HL-60/S4 treated with retinoic acid at 250 ng/mL for 4 days and 3 days (cell line): Measurements from ENCODE around the gene UNC45A.

ENCODE experiments used
- in situ Hi-C: fragments of 300-500 bp; cut with MboI; formaldehyde crosslinking; loops from 2 replicates; pipeline ENCODE4 v1.7.0; 2022; ENCODE audit warnings: low sequenced_read_pairs

The UNC45A gene

DNA sequence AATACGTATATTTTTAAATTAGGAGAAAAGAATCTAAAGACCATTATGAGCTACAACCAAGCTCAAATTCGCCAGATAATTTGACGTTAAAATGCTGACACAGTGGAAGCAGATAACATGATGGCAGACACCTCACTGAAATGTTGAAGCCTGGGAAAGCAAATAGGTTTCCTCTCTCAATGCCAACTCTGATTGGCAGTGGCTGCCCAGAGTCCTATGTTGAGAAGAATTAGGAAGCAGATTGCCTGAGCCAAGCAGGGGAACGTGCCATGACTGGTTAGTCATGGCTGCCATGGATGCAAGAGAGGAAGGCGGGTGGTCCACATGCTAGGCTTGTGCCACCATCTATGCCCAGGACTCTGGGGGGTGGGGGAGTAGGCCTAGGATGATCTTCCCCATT, 3.2 kb downstream of the UNC45A start:
- in situ Hi-C loops = no loop called here

DNA sequence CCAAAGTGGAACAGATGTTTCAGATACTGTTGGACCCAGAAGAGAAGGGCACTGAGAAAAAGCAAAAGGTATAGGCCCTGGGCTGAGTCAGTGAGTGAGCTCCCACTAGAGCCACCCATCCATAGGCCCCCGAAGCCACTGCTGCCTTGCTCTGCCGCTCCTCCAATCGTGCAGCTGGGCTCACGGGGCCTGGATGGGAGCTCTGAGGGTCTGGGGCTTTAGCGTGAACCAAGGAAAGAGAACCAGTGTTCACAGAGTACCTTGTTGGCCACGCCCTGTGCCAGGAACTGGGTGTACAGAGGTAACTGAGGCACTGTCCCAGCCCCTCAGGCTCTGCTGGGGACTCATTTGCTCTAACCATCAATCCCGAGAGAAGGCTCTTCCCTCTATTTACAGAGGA, 4.7 kb downstream of the UNC45A start:
- in situ Hi-C loops = no loop called here

DNA sequence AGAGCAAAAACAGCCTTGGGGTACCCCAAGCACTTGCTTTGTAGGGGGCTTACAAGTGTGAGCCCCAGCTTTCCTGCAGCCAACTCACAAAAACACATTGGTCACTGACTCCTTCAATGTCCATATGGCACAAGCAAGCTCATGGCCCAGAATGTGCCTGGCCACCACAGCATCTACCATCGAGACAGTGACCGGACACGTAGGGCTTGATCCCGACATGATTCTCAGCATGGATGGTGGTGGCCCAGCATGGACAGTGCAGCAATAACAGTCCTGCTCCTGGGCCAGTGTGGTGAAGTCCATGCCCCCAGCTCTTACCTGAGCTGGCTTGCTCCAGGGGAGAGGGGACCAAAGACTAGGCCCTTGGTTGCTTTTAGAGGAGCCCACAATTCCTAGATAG, 6.0 kb downstream of the UNC45A start:
- in situ Hi-C loops = no loop called here

DNA sequence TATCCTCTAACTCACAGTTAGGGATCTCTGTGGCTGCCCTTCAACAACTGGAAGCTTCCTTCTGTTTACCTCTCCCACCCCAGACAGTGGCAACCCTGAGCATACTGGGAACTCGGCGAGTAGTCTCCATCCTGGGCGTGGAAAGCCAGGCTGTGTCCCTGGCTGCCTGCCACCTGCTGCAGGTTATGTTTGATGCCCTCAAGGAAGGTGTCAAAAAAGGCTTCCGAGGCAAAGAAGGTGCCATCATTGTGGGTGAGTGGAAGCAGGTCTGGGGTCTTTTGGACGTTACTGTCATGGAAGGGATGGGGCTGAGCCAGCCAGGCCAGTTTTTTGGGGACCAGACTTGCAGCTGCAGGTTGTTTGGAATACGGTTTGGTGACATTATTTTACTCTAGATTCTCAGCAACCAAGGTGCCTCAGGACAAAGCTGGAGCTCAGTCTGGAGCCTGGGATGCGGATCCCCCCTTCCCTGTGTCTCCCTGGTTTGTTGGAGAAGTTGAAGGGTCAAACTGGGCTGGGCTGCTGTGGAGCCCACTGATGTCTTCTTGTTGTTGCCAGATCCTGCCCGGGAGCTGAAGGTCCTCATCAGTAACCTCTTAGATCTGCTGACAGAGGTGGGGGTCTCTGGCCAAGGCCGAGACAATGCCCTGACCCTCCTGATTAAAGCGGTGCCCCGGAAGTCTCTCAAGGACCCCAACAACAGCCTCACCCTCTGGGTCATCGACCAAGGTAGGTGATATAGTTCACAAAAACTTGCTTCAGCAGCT, 7.5 kb downstream of the UNC45A start:
- in situ Hi-C loops = no loop called here

DNA sequence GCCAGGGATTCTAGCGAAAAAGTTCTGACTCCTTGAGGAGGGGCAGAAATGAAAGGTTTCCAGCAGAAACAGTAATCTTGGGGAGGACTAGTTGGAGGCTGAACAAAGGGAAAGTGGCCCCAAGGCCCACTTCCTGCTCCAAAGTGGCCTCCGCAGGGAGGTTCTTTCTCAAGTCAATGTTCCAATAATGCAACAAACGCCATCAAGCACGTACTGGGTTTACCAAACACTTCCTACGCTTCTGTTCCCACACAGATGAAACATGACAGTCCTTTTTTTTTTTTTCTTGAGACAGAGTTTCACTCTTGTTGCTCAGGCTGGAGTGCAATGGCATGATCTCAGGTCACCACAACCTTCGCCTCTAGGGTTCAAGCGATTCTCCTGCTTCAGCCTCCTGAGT, 10.0 kb downstream of the UNC45A start:
- in situ Hi-C loops = no loop called here

DNA sequence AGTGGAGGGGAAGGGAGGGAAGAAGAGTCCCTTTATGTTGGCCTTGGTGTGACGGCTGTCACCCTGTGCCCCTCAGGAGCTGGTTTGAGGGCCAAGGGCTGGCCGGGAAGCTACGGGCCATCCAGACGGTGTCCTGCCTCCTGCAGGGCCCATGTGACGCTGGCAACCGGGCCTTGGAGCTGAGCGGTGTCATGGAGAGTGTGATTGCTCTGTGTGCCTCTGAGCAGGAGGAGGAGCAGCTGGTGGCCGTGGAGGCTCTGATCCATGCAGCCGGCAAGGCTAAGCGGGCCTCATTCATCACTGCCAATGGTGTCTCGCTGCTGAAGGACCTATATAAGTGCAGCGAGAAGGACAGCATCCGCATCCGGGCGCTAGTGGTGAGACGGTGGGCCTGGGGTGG, 11.5 kb downstream of the UNC45A start:
- in situ Hi-C loops = no loop called here

DNA sequence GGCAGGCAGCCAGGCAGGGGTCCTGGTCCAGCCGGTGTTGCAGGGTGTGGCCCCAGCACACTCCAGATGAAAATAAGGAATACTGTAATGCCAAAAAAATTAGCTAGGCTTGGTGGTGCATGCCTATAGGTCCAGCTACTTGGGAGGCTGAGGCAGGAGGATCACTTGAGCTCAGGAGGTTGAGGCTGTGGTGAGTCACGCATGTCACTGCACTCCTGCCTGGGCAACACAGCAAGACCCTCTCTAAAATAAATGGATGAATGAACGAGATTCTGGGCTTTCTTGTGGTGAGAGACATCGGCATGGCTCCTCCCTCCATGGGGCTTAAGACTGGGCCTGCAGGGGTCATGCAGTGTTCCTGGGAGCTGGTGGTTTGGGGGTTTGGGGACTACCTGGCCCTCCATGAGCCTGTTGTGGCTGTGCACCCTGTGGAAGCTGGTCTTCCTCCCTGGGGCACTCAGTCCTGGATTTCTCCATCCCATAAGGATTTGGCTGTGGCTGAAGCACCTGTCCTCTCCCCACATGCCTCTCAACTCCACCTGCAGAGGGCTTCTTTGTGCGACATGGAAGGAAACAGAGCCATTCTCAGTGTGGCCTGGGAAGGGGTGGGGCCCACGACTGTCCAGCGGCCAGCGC, 12.0 kb downstream of the UNC45A start:
- in situ Hi-C loops = no loop called here

DNA sequence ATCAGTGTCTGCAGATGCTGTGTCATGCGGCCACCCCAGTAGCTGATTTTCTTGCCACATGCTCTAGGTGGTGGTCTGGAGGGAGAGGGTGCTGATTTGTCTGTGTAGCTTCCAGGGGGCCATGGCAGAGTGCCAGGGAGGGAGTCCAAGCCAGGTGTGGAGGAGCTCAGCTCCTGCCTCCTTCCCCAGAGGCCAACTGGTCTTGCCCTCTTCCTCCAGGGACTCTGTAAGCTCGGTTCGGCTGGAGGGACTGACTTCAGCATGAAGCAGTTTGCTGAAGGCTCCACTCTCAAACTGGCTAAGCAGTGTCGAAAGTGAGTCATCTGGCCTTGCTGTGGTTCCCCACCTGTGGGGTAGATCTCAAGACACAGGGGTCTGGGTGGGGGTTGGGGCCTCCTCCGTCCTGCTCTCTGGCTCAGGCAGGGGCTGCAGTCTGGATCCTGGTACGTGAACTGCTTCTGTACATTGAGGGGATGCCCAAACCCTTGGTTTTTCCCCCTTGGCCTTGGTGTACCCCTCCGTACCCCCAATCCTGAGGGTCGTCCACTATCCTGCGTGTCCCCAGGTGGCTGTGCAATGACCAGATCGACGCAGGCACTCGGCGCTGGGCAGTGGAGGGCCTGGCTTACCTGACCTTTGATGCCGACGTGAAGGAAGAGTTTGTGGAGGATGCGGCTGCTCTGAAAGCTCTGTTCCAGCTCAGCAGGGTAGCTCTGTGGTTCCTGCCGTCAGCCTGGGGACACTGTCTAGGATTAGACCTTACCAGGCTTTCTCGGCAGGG, 12.7 kb downstream of the UNC45A start:
- in situ Hi-C loops = no loop called here

DNA sequence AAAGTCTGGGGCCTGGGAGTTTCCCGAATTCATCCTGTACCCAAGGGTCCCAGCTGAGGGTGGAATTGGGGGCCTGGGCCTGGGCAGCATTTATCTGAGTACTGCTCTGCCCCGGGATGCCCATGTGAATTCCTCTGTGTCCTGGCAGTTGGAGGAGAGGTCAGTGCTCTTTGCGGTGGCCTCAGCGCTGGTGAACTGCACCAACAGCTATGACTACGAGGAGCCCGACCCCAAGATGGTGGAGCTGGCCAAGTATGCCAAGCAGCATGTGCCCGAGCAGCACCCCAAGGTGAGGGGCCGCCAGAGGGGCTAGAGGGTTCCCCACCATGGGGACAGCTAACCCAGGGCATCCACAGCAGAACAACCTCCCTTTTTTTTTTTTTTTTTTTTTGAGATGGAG, 13.4 kb downstream of the UNC45A start:
- in situ Hi-C loops = no loop called here

DNA sequence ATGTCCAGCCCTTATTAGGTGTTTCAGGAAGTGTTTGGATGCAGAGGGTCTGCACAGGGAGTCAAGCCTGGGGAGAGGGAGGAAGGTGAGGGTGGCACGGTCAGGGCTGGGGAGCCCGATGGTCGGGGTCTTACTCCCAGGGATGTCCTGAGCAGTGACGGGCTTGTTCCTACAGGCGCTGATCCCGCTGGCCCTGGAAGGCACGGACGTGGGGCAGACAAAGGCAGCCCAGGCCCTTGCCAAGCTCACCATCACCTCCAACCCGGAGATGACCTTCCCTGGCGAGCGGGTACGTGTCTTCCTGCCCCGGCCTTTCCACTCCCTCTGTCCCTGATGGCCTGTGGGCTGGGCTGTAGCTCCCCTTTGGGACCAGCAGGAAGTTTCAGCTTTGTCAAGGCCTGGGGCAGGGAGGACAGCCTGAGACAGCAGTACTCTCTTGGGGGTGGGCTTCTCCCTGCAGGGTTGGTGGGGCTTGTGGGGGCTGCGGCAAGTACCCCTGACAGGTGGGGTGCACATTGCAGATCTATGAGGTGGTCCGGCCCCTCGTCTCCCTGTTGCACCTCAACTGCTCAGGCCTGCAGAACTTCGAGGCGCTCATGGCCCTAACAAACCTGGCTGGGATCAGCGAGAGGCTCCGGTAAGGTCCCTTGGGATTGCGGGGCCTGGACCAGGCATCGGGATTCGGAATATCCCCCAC, 15.0 kb downstream of the UNC45A start:
- in situ Hi-C loops = loop anchor here (25.0 kb wide), 1 partner anchor 312 kb away; no protein-coding TSS in a partner anchor

DNA sequence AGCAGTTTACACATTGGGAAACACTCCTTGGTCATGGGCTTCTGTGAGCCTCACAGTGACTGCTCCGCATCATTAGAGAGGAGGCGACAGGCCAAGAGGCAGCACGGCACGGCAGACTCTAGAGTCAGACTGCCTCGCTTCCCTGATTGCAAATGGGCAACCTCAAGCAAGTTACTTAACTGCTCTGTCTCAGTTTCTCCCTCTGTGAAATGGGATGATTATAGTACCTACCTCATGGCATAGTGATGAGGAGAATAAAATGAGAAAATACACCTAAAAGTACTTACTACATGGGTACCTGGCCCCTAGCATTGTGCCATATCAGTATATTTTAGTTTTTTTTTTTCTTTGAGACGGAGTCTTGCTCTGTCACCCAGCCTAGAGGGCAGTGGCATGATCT, 15.6 kb downstream of the UNC45A start:
- in situ Hi-C loops = loop anchor here (25.0 kb wide), 1 partner anchor 312 kb away; no protein-coding TSS in a partner anchor

DNA sequence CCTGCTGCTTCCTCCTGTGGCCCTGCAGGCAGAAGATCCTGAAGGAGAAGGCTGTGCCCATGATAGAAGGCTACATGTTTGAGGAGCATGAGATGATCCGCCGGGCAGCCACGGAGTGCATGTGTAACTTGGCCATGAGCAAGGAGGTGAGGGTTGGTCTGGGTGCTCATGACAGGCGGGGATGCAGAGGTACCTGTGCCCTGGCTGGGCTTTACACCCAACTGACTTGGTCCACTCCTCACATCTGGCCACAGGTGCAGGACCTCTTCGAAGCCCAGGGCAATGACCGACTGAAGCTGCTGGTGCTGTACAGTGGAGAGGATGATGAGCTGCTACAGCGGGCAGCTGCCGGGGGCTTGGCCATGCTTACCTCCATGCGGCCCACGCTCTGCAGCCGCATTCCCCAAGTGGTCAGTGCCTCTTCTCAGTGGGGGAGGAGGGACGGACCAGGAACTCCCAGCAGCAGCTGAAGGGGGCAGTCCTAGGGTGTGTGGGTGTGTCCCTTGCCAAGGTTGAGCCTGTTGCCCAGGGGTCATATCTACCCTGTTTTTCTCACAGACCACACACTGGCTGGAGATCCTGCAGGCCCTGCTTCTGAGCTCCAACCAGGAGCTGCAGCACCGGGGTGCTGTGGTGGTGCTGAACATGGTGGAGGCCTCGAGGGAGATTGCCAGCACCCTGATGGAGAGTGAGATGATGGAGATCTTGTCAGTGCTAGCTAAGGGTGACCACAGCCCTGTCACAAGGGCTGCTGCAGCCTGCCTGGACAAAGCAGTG, 18.0 kb downstream of the UNC45A start:
- in situ Hi-C loops = loop anchor here (25.0 kb wide), 1 partner anchor 309 kb away; no protein-coding TSS in a partner anchor

DNA sequence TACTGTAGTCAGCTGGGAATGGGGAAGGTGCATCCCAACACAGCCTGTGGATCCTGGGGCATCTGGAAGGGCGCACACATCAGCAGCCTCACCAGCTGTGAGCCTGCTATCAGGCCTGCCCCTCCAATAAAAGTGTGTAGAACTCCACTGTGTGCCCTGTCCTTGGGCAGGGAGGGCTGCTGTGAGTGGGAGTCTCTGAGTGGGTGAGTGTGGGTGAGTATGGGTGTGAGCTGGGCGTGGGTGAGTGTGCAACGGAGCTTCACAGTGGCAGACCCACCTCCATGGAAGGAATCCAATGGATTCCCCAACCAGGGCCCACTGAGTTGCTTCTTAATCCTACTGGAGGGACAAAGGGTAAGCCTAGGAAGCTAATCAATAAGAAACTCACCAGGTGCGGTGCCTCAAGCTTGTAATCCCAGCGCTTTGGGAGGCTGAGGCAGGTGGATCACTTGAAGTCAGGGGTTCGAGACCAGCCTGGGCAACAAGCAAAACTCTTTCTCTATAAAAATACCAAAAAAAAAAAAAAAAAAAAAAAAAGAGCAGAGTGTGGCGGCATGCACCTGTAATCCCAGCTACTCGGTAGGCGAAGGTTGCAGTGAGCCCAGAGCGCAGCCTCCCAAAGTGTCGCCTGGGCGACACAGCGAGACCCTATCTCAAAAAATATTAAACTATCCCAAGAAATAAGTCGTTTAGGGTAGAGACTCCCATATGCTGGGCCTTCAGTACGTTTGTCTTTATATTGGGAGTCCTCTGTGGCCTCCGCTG, 19.0 kb downstream of the UNC45A start:
- in situ Hi-C loops = loop anchor here (25.0 kb wide), 1 partner anchor 308 kb away; no protein-coding TSS in a partner anchor

DNA sequence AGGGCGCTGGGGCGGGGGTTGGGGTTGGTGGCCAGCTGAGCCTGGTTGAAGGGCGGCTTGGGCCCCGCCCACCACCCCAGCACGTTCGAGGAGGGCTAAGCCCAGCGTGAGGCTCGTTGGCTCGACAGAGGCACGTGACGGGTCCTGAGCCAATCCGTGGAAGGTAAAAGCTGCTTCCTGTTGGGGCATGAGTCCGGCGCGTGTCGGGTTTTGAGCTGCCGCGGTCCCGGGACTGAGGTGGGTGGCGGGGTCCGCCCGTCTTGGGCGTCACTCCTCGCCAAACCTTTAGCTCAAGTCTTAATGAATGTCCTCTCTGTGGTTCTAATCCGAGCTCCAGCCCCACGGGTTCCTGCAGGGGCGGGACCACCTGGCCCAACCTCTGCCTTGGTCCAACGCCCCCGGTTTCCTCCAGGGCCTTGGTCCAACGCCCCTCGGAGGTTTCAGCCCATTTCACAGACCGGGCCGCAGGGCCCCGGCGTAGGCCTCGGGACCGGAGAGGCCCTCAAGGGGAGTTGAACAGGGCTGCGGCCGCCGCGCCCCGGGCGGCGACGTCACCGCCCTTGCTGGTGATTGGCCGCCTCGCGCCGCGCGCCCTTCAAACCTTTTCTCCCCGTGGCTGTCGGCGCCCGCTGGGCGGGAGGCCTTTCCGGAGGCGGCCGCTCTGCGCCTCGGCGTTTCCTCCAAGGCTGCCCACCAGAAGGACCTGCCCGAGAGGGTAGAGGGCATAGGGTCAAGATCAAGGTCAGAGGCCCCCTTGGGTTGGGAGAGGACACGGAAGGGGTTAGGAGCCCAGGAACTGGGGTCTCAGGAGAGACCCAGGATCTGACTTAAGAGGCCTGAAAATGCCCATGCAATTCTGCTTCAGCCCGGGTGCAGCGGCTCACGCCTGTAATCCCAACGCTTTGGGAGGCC, 19.9 kb downstream of the UNC45A start, which contains the start of gene RCCD1:
TSS of gene RCCD1 (plus strand) at position 173 of the 912 bp plus-strand sequence. CDS start 1,851 bp downstream, outside the sequence.
- in situ Hi-C loops = loop anchor here (25.0 kb wide), 1 partner anchor 307 kb away; no protein-coding TSS in a partner anchor

DNA sequence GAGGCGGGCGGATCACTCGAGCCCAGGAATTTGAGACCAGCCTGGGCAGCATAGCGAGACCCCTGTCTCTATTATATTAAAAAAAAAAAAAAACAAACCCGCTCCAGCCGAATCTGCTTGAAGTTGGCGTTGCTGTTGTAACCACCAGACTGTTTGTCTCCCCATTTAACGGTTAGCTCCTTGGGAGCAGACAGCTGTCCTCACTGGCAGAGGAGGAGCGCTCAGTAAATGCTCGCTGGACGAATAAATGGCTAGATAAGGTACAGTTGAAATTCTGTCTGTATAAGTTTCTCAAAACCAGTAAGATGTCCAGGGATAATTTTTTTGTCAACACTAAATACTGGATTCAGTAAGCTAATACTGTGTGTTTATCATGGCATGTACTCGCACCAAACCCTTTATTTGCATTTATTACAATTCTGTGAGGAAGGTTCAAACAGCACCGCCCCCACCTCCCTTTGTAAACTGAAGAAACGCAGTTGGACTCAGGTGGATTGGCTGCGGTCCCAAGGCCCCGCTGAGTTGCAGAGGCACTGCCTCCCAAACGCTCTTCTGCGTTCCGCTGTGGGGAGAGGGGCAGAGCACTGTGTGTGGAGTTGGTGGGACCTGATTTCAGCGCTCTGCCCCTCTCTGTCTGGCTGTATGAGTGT, 20.7 kb downstream of the UNC45A start:
- in situ Hi-C loops = loop anchor here (25.0 kb wide), 1 partner anchor 307 kb away; no protein-coding TSS in a partner anchor

DNA sequence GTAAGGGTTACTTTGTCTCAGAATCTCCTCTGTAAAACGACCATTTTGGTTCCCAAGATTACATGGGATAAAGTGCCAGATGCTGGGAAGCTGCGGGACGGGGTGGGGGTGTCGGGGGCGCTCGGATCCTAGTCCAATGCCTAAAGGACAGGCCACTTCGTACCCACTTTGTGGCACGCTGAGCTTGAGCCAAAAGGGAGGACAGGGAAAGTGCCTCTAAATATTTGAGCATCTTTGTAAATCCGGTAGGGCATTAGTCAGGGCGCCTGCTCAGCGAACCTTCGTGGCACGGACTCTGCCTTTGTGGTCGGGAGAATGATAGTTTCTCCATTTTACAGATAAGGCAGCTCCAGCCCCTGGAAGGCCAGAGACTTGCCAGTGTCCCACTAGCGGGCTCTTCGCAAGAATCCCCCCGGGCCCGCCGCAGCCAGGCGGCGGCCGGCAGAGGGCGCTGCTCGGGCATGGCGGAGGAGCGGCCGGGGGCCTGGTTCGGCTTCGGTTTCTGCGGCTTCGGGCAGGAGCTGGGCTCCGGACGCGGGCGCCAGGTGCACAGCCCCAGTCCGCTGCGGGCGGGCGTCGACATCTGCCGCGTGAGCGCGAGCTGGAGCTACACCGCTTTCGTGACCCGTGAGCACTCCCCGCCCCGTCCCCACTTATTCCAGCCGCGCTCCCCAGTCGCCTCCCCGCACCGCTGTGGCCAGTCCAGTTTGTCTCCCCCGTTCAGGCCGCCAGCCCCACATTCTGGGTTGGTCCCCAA, 21.4 kb downstream of the UNC45A start:
- in situ Hi-C loops = loop anchor here (25.0 kb wide), 1 partner anchor 306 kb away; no protein-coding TSS in a partner anchor
